HCT116 (cell line): ENCODE results near the gene BMP4.

Experiments used
- ELF1 ChIP-seq: IDR thresholded peaks from 2 replicates; pipeline ENCODE4 v1.6.1; 2012; ENCODE audit warnings: low read depth, borderline replicate concordance
- EZH2 ChIP-seq: fragments of 200-600 bp; sonication (generic); IDR thresholded peaks from 2 replicates; pipeline ENCODE4 v1.6.1; 2017; ENCODE audit warnings: antibody characterized with exemption, mixed run types
- POLR2A ChIP-seq: IDR thresholded peaks from 2 replicates; pipeline ENCODE4 v1.7.0; 2011; ENCODE audit warnings: borderline replicate concordance; ENCODE audit not compliant: insufficient read depth, insufficient read length; ENCODE audit errors: extremely low read depth
- POLR2AphosphoS5 ChIP-seq: IDR thresholded peaks from 2 replicates; pipeline ENCODE4 v1.6.1; 2011; ENCODE audit warnings: mild to moderate bottlenecking, low read depth, low read length, moderate library complexity
- RAD21 ChIP-seq: IDR thresholded peaks from 2 replicates; pipeline ENCODE4 v1.6.1; 2012; ENCODE audit warnings: low read depth, mild to moderate bottlenecking
- SIN3A ChIP-seq: IDR thresholded peaks from 2 replicates; pipeline ENCODE4 v1.6.1; 2012; ENCODE audit warnings: low read depth
- SP1 ChIP-seq: IDR thresholded peaks from 2 replicates; pipeline ENCODE4 v1.6.1; 2012; ENCODE audit warnings: low read depth
- TCF7L2 ChIP-seq: IDR thresholded peaks from 2 replicates; pipeline ENCODE4 v1.7.0; 2011; ENCODE audit warnings: borderline replicate concordance, inconsistent platforms; ENCODE audit not compliant: insufficient read depth, insufficient read length; ENCODE audit errors: extremely low read depth
- ZFX ChIP-seq: fragments of 450-650 bp; IDR thresholded peaks from 2 replicates; pipeline ENCODE4 v1.6.1; 2017
- ZNF274 ChIP-seq: fragments of 200-500 bp; sonication (Bioruptor generic); IDR thresholded peaks from 2 replicates; pipeline ENCODE4 v1.6.1; 2014; ENCODE audit warnings: mild to moderate bottlenecking, low read depth, low read length, inconsistent platforms
- TF ChIP-seq, protein P1 (sequence below), 3 experiments: fragments of 200-600 bp in 1 of 3; sonication (generic) in 1 of 3; IDR thresholded peaks in 2 of 3; conservative IDR thresholded peaks in 1 of 3; 2 replicates each; pipeline ENCODE4 v1.5.1; 2012 to 2017; ENCODE audit warnings: low read depth in 2 of 3, low read length in 2 of 3, antibody characterized with exemption in 1 of 3, borderline replicate concordance in 1 of 3, control low read depth in 1 of 3, mild to moderate bottlenecking in 1 of 3, mixed read lengths in 1 of 3, mixed run types in 1 of 3, moderate library complexity in 1 of 3; ENCODE audit not compliant: insufficient read depth in 1 of 3
- TF ChIP-seq, protein P2 (sequence below): IDR thresholded peaks from 2 replicates; pipeline ENCODE4 v1.6.1; 2012; ENCODE audit warnings: low read depth
- TF ChIP-seq, protein P3 (sequence below): IDR thresholded peaks from 2 replicates; pipeline ENCODE4 v1.6.1; 2011; ENCODE audit warnings: mild to moderate bottlenecking, low read length, moderate library complexity; ENCODE audit not compliant: insufficient replicate concordance; ENCODE audit errors: extremely low read depth

DNA sequence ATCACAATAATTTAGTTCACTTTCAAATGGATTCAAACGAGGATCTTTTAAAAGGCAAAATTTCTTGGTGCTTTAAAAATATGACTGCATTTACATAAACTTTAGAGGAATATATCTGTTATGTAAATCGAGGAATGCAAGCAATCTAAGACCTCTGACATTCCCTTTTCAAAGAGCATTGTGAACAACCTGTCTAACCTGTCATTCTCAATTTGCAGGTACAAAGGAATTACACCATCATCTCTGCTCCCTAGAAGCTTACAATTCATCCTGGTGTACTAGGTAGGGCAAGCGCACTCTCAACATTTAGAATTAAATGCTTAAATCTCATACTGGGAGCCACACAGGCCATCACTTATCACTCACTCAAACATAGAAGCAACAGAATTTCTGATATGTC, 35.6 kb downstream of the BMP4 start:
- TF ChIP-seq EZH2 (no peak), POLR2AphosphoS5 (no peak), SIN3A (no peak), POLR2A (no peak), RAD21 (no peak), SP1 (no peak), ZNF274 (no peak), ELF1 (no peak), ZFX (no peak), TCF7L2 (no peak)
- TF ChIP-seq, protein P1, sequence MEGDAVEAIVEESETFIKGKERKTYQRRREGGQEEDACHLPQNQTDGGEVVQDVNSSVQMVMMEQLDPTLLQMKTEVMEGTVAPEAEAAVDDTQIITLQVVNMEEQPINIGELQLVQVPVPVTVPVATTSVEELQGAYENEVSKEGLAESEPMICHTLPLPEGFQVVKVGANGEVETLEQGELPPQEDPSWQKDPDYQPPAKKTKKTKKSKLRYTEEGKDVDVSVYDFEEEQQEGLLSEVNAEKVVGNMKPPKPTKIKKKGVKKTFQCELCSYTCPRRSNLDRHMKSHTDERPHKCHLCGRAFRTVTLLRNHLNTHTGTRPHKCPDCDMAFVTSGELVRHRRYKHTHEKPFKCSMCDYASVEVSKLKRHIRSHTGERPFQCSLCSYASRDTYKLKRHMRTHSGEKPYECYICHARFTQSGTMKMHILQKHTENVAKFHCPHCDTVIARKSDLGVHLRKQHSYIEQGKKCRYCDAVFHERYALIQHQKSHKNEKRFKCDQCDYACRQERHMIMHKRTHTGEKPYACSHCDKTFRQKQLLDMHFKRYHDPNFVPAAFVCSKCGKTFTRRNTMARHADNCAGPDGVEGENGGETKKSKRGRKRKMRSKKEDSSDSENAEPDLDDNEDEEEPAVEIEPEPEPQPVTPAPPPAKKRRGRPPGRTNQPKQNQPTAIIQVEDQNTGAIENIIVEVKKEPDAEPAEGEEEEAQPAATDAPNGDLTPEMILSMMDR (IDR thresholded peaks at IDR 0.05 in 2 of 3, conservative IDR thresholded peaks at IDR 0.05 in 1 of 3; ENCODE audit: borderline replicate concordance in 1 of 3, insufficient read depth in 1 of 3, low read depth in 2 of 3, low read length in 2 of 3) = no peak
- TF ChIP-seq, protein P2, sequence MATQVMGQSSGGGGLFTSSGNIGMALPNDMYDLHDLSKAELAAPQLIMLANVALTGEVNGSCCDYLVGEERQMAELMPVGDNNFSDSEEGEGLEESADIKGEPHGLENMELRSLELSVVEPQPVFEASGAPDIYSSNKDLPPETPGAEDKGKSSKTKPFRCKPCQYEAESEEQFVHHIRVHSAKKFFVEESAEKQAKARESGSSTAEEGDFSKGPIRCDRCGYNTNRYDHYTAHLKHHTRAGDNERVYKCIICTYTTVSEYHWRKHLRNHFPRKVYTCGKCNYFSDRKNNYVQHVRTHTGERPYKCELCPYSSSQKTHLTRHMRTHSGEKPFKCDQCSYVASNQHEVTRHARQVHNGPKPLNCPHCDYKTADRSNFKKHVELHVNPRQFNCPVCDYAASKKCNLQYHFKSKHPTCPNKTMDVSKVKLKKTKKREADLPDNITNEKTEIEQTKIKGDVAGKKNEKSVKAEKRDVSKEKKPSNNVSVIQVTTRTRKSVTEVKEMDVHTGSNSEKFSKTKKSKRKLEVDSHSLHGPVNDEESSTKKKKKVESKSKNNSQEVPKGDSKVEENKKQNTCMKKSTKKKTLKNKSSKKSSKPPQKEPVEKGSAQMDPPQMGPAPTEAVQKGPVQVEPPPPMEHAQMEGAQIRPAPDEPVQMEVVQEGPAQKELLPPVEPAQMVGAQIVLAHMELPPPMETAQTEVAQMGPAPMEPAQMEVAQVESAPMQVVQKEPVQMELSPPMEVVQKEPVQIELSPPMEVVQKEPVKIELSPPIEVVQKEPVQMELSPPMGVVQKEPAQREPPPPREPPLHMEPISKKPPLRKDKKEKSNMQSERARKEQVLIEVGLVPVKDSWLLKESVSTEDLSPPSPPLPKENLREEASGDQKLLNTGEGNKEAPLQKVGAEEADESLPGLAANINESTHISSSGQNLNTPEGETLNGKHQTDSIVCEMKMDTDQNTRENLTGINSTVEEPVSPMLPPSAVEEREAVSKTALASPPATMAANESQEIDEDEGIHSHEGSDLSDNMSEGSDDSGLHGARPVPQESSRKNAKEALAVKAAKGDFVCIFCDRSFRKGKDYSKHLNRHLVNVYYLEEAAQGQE = no peak
- TF ChIP-seq, protein P3, sequence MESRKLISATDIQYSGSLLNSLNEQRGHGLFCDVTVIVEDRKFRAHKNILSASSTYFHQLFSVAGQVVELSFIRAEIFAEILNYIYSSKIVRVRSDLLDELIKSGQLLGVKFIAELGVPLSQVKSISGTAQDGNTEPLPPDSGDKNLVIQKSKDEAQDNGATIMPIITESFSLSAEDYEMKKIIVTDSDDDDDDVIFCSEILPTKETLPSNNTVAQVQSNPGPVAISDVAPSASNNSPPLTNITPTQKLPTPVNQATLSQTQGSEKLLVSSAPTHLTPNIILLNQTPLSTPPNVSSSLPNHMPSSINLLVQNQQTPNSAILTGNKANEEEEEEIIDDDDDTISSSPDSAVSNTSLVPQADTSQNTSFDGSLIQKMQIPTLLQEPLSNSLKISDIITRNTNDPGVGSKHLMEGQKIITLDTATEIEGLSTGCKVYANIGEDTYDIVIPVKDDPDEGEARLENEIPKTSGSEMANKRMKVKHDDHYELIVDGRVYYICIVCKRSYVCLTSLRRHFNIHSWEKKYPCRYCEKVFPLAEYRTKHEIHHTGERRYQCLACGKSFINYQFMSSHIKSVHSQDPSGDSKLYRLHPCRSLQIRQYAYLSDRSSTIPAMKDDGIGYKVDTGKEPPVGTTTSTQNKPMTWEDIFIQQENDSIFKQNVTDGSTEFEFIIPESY = no peak
